GM21367 (cell line): Measurements from ENCODE around the gene ATG101.

Experiments
- ATAC-seq: cut with Tn5 transposase; IDR thresholded peaks from one replicate; pipeline ENCODE4 v1.9.1; 2021; ENCODE audit not compliant: unreplicated experiment

Gene ATG101

DNA sequence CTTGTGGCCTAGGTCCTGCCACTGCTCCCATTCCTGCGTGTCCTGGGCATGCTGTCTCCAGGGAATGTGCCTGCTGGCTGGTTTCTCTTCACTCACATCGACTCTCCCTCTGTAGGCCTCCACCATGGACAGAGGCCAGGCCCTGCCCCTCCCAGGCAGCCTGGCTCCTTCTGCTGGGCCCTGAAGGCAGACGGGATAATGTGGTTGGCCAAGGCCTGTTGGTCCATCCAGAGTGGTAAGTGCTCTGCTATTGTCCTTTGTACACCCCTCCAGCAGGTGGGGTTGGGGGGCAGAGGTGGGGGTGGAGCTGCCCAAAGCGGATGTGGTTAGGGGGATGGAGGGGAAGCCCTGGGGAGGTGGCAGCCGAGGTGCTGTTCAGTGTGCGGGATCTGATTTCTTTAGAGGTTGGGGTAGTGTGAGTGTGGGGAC lies 28.1 kb upstream of the ATG101 start:
- no peak for ATAC-seq

DNA sequence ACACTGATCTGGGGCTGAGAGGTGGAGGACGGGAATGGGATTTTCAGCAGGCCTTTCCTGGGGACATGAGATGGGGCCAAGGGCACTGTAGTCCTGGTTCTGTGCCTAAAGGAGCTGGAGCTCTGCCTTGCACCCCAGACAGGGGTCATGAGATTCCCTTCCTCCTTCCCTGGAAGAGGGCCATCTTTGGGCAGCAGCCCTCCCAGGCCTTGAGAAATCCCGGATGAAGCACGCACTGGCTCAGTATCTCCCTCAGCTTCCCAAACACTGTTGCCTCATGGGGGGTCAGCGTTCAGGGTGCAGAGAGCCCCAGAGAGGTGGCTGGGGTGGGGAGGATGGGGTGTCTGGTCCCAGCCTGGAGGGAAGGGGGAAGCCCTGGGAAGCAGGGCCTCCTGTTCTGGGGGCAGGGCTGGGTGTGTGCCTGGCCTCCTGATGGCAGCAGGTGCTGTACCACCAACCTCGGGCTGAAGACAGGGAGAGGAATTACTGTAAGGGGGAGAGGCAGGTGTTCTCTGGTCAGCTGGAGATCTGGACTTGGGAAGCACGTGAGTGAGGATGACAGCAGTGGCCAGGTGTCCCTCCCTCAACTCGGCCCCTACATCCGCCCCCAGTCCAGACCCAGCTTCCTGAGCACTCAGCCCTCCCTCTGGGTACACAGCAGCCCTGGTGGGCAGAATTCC lies 26.9 kb upstream of the ATG101 start:
- no peak for ATAC-seq

DNA sequence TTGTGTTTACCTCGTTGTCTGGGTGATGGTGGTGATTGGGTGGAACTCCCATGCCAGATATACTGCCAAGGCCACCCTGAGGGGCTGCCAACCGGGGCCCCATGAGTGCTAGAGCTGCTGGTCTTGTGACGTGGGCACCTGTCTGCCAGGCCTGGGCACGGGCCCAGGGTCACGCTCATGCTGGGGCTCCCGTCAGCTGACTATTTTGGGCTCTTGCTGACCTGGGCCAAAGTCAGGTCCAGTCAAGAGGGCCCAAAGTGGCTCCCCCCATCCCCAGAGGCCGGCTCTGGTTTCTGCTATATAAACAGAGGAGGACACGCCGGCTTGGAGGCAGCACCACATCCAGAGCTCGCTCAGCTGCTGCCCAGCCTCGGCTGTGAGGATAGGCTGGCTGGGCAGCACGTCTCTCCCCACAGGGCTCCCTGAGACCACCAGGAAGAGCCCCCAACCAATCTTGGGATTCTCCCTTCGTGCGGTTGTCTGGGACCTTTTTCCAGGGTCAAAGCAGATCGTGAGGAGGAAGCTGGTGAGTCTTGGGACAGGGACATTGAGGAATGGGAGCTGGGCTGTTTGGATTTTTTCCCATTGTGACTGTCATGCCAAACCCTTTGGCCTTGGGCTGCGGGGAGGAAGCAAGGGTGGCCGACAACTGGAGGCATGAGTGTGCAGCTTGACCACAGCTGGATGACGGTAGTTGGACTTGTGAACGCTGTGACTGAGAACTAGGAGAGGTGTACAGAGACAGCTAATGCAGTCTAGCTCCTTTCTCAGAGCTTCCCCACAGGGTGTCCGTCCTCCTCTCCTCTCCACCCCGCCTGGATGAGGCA lies 26.2 kb upstream of the ATG101 start:
- no peak for ATAC-seq

DNA sequence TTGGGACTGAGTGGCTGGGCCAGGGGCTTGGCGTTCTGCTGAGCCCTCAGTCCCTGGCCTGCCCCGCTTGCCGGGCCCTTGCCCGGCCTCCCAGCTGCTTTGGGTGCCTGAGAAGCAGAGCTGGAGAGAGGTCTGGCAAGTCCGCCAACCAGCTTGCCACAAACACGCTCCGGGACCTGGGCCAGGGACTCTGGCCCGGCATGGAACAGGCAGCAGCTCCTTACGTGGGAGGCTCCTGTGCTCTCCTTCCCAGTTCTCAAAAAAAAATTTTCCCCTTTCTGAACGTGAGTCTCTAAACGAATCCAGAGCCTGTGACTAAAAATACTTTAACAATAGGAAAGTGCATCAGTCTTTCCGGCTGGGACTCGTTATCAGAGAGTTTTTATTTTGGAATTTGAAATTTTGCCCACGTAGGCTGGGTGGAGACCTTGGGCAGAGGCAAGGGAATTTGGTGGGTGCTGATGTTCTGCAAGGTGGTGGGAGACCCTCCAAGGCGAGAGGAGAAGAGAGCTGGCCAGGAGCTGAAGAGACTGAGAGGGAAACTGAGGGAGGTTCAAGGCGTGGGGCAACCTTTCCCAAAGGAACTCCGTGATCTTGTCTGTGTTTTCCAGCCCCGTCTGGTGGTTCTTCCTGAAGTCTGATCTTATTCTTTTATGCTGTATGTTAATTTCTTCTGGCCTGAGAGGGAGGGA lies 25.3 kb upstream of the ATG101 start:
- ATAC-seq, result no peak

DNA sequence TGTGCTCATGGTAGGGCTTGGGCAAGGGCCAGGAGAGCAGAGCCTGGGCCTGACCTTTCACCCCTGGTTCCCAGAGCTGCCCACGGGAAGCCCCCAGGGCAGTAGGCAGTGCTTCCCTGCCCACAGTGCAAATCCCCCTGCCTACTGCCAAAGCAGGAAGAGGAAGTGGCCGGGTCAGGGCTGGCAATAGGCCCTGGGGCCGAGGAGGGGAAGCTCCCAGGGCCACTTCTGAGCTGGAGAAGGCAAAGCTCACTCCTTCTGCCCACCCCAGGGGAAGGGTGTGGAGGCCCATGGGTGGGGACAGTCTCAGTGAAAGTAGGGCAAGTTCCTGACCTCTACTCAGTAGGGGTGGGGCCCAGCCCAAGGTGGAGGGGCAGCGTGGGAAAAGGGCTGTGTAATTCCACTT lies 24.0 kb upstream of the ATG101 start:
- no peak for ATAC-seq

DNA sequence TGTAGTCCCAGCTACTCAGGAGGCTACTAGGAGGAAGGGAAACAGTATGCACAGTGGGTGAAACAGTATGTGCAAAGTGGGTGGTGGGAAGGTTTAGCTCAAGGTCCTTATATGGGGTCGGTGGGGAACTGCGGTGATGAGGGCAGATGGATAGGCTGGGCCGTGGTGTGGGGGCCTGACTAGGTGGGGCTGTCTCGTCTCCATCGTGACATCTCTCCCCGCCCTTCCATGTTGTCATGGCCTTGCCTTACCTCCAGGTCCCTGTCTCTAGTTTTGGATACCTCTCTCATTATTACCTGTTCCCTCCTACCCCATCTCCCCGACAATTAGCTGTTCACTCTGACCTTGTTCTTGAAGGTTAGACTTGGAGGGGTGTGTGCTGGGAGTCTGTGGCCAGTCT lies 22.9 kb upstream of the ATG101 start:
- no peak for ATAC-seq

DNA sequence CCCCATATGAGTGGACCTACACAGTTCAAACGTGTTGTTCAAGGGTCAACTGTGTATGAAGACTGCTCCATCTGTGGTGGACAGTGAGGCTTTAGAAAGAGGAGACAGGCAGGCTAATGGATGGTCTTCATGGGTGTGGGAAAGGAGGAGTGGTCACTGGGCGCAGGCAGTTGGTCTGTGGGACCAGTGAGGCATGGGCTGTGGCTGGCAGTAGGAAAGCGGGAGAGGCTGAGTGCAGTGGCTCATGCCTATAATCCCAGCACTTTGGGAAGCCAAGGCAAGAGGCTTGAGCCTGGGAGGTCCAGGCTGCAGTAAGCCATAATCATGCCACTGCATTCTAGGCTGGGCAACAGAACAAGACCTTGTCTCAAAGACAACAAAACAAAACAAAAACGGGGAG lies 20.5 kb upstream of the ATG101 start:
- no peak for ATAC-seq

DNA sequence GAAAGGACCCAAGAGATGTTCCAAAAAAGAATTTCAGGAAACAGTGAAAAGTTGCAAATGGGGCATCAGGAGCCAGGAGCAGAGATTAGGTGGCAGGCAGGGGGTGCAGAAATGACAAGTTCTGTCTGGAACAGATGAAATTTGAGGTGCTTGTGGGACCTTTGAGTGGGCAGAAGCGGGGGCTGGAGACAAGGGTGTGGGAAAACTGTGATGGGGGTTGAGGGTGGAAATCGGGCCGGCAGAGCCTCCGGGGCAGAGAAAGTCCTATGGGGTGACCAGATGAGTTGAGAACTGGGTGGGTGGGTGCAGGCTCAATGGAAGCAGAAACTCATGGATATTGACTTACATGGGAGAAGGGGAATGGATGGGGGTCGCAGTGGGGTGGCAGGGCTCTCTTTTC lies 20.1 kb upstream of the ATG101 start:
- ATAC-seq, result no peak

DNA sequence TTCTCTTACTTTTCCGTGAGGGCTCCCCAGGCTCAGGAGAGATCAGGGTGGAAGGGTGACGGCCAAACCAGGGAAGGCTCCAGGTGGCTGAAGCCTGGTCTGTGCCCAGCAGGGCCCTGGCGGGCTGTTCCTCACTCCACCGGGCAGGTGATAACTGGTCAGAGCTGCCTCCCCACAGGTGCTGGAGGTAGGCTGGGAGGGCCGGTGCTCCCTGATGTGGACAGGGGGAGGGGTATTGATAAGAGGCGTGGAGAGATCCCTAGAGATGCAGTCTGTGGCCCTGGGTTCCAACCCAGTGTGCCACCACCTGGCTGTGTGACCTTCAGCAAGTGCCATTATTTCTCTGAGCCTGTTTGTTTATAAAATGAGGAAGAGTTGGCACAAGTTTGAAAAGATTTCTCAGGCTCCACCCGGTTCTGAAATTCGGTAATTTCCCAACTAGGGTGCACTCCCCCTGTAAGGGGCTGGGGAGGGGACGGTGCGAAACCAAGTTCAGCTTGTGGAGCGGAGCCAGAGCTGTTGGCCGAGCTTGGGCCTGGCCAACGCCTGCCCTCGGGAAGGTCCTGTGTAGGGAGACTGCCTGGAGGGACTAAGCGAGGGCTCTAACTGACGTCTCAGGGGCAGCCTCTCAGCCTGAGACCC lies 19.5 kb upstream of the ATG101 start:
- no peak for ATAC-seq

DNA sequence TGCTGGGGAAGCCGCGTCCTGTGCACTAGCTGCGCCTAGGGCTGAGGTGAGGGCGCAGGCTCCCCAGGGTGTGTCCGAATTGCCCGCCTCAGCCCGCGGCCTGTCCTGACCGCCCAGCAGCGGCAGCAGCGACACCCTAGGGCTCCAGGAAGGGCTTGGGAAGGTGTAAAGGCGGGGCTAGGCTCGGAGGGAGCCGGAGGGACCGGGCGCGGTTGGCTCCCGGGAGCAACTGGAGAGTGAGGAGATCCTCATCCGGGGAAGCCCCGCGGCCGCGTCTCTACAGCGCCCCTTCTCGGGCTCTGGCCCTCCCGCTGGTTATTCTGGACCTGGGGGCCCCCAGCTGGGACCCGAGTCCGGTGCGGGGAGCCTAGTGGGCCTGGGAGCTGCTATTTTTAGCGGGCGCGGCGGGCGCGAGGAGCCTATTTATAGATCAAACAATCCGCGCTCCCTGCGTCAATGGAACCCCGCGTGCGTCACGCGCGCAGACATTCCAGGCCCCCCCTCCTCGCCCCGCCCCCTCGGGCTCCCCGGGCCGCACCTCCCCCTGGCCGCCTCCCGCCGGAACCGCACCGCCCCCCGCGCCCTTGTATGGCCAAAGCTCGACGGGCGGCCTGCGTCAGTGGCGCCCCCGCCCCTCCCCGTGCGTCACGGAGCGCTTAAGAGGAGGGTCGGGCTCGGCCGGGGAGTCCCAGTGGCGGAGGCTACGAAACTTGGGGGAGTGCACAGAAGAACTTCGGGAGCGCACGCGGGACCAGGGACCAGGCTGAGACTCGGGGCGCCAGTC lies 18.8 kb upstream of the ATG101 start, which contains the start of gene NR4A1:
TSS of gene NR4A1 (plus strand) at position 685 of the 784 bp plus-strand sequence. CDS start 2,887 bp downstream, outside the sequence.
- ATAC-seq, result peak; percentile 70

DNA sequence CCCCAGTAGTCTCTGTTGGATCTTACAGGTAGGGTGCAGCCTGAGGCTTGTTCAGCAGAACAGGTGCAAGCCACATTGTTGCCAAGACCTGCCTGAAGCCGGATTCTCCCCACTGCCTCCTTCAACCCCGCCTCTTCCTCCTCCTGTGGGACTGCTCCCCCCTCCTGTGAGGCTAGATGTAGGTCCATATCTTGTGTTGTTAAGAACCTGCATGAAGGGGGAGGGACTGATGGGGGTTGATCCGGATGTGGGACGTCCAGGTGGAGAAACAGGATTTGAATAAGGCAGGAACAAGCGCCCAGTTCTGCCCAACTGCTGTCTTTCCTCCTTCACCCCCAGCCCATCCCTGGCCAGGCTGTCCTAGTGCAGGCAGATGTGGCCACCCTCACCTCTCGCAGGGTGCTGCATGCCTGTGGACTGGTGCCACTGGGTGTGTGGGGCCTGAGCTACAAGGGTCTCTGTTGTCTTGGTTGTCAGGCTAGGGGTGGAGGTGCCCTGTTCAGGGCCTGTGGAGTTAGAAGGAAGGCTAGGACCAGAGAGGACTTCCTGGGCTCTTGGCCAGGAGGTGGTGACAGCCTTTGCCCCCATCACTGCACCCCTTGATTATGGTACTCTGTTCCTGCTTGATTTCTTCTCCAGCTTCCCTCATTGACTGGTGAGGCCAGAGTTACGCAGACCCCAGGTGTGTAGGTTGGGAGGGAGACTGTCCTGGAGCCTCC lies 17.2 kb upstream of the ATG101 start:
- no peak for ATAC-seq

DNA sequence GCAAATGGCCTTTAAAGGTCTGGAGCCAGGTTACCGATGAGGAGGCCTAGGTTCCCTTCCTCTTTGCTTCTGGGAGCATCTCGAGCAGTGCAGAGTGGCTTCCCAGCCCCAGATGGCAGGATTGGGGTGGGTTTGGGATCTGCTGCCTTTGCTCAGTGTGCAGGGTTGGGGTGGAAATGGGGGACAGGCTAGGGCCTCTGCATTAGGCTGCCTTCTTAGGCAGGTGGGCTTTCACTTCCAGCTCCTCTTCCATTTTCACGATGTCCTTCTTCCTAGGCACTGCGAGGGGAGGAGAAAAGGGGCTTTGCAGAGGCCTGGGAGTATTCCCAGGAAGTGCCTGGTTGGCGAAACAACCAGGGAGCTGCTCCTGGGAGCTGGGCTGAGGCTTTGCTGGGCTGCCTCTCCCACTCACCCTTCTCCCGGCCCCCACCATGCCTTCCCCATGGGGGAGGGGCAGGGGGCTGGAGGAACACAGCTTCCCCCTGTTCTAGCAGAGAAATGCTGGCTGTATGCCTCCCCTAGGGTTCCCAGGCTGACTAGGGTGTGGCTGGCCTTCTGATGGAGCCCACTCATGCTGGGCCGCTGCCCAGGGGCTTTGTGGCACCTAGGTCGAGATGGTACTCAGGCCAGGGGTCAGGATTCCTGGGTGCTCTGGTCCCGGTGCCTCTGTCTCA lies 16.1 kb upstream of the ATG101 start:
- ATAC-seq, result no peak

DNA sequence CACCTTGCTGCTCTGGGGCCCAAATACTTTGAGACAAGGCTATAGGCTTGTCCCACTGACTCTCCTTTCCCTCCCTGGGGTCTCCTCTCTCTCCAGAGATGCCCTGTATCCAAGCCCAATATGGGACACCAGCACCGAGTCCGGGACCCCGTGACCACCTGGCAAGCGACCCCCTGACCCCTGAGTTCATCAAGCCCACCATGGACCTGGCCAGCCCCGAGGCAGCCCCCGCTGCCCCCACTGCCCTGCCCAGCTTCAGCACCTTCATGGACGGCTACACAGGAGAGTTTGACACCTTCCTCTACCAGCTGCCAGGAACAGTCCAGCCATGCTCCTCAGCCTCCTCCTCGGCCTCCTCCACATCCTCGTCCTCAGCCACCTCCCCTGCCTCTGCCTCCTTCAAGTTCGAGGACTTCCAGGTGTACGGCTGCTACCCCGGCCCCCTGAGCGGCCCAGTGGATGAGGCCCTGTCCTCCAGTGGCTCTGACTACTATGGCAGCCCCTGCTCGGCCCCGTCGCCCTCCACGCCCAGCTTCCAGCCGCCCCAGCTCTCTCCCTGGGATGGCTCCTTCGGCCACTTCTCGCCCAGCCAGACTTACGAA lies 15.4 kb upstream of the ATG101 start:
- no peak for ATAC-seq

DNA sequence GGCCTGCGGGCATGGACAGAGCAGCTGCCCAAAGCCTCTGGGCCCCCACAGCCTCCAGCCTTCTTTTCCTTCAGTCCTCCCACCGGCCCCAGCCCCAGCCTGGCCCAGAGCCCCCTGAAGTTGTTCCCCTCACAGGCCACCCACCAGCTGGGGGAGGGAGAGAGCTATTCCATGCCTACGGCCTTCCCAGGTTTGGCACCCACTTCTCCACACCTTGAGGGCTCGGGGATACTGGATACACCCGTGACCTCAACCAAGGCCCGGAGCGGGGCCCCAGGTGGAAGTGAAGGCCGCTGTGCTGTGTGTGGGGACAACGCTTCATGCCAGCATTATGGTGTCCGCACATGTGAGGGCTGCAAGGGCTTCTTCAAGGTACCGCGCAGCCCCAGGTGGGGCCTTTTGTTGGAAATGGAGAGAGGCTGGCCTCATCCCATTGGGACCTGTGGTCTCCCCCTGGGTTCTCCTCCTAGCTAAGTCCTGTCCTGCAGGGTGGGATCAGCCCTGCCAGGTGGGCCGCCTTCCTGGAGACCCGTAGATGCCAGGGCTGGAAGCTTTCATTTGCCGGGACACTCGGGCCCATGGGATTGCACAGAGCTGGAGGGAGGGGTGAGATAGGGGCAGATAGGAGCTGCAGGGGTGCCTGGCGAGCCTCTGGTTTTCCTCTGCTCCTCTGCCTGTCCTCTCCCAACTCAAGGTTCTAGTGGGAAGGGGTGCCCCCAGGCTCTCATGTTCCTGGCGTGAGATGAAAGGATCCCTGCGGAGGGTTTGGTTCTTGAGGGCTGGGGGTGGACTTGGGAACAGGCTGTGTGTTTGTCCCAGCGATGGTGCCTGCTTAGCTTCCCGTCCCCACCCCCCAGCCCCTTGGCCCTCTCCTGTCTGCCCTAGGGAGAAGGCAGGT lies 14.7 kb upstream of the ATG101 start:
- no peak for ATAC-seq

DNA sequence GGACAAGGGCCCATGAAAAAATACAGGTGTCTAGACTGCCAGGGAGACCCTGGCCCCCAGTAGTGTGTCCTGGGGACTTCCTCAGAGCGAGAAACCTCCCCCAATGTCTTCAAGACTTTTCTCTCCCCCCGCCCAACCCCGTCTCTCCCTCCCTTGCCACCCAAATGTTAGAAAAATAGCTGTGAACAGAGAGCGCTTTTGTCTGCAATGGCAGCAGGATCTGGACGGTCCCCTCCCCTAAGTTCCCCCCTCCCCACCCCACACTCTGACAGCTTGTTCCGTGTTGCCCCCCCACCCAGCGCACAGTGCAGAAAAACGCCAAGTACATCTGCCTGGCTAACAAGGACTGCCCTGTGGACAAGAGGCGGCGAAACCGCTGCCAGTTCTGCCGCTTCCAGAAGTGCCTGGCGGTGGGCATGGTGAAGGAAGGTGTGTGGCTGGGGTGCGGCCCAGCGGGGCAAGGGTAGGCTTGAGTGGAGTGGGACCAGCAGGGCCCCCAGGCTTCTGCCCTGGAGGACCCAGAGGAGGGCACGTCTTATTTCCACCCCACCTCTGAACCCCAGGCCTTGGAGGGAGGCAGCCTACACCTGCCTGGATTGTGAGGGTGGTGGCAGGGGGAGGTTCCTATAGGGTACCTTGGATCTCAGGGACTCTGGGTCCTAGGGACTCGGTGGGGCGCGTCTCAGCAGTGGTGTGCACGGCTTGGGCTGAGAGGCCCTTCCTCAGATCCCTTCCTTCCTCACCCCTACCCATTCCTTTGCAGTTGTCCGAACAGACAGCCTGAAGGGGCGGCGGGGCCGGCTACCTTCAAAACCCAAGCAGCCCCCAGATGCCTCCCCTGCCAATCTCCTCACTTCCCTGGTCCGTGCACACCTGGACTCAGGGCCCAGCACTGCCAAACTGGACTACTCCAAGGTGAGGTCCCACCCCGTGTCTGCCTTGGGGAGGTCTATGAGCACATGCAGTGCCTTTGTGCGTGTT lies 13.8 kb upstream of the ATG101 start:
- ATAC-seq, result no peak

DNA sequence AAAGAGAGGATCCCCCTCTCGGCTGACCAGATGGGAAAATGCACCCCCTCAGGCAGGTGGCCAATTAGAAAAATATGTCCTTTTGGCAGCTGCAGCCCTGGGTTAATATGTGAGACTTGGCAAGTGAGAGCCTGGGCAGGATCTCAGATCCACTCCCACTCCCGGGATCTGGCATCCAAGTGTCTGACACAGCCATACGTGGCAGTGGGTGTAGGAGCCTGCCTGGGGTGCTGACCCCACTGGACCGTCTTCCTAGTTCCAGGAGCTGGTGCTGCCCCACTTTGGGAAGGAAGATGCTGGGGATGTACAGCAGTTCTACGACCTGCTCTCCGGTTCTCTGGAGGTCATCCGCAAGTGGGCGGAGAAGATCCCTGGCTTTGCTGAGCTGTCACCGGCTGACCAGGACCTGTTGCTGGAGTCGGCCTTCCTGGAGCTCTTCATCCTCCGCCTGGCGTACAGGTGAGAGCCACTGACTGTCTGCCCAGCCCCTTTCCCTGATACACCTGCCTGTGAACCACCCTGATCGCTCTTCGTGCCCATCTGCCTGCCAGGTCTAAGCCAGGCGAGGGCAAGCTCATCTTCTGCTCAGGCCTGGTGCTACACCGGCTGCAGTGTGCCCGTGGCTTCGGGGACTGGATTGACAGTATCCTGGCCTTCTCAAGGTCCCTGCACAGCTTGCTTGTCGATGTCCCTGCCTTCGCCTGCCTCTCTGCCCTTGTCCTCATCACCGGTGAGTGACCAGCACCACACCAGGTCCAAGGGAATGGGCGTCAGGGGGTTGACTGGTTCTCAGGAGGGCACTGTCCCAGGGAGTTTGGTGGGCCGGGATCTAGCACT lies 12.8 kb upstream of the ATG101 start:
- ATAC-seq, result no peak
